Measurements from ENCODE around the gene PPP1R12B. TPM values are rescaled to one million over a fixed set of nuclear protein-coding genes. Genes with fewer than 3 reads are reported as not detected.

PPP1R12B gene
- total and polyA plus RNA-seq, 2 donors (not counting 3 experiments of a cell fraction or from before 2014, with no cell fraction given), result 8.4 to 11.5 TPM

- H3K4me2 ChIP-seq (ENCODE audit: insufficient read depth, low read length), result no peak overlapping the region
- FAIRE-seq, result no peak
- POLR2A ChIA-PET, result no interaction called here
- H3K27me3 ChIP-seq (ENCODE audit: control insufficient read depth in 2 of 2, insufficient read depth in 2 of 2, low read length in 2 of 2), result no peaks in the 10 kb centered on the region
- no peaks in the 10 kb centered on the region for H3K79me2 ChIP-seq (ENCODE audit: control insufficient read depth, insufficient read depth, low read length)
- H3K4me3 ChIP-seq (replicated peaks in 1 of 3; ENCODE audit: insufficient read depth in 1 of 3, low read depth in 1 of 3, low read length in 3 of 3), result no peak overlapping the region
- H3K27ac ChIP-seq (ENCODE audit: insufficient read depth, low read depth, low read length), result no peak overlapping the region
- TF ChIP-seq POLR2AphosphoS5 (IDR thresholded peaks at IDR 0.05; ENCODE audit: insufficient read depth, low read depth, low read length) (no peak), EZH2 (IDR thresholded peaks at IDR 0.05; ENCODE audit: borderline replicate concordance, low read depth, low read length, severe bottlenecking) (no peak), CTCF (IDR thresholded peaks at IDR 0.05; ENCODE audit: extremely low read depth in 1 of 2, insufficient read depth in 1 of 2, low read depth in 1 of 2, low read length in 2 of 2) (no peak), JUN (IDR thresholded peaks at IDR 0.05; ENCODE audit: borderline replicate concordance, insufficient read depth, insufficient read length, low read depth) (no peak), MYC (IDR thresholded peaks at IDR 0.05; ENCODE audit: low read depth, low read length) (no peak), MAX (IDR thresholded peaks at IDR 0.05; ENCODE audit: insufficient read depth, insufficient read length) (no peak), FOS (IDR thresholded peaks at IDR 0.05; ENCODE audit: borderline replicate concordance, insufficient read depth, low read length) (no peak), GATA2 (IDR thresholded peaks at IDR 0.05; ENCODE audit: insufficient read depth, insufficient read length, low read depth, low read length) (no peak), POLR2A (IDR thresholded peaks at IDR 0.05; ENCODE audit: low read depth, low read length) (no peak)
- H3K36me3 ChIP-seq (ENCODE audit: control insufficient read depth in 2 of 2, extremely low read depth in 1 of 2, insufficient read depth in 2 of 2, low read length in 2 of 2), result no peaks in the 10 kb centered on the region
- no peaks in the 10 kb centered on the region for H3K9me3 ChIP-seq (replicated peaks; ENCODE audit: control insufficient read depth, insufficient read depth, low read length)
- H4K20me1 ChIP-seq (replicated peaks; ENCODE audit: control insufficient read depth, extremely low read depth, insufficient read depth, low read length), result no peaks in the 10 kb centered on the region
- dilution Hi-C loops (cut with MboI; ENCODE audit: extremely low pct_ligation_motif_present, low sequenced_read_pairs) (no loop called here), intact Hi-C loops (cut with micrococcal nuclease) (loop anchor here (2.0 kb wide), 1 partner anchor 95 kb away; no protein-coding TSS in a partner anchor)
- CTCF ChIA-PET, result interaction anchor here (1.4 to 1.5 kb wide), 2 partner anchors 96 to 123 kb away, joined by 7 to 10 read pairs; no protein-coding TSS in a partner anchor
- H2AFZ ChIP-seq (ENCODE audit: low read depth, low read length), result no peak overlapping the region
- no peak overlapping the region for H3K9ac ChIP-seq (replicated peaks; ENCODE audit: extremely low read depth, insufficient read depth, low read length)
- no peaks in the 10 kb centered on the region for H3K4me1 ChIP-seq (ENCODE audit: control insufficient read depth, extremely low read depth, insufficient read depth, low read length)
- no peak for DNase-seq (ENCODE audit: low read depth, low spot score)
- no TSS peak for BruUV-seq (replicated peaks)
- no peaks in the 10 kb centered on the region for H3K9me1 ChIP-seq (replicated peaks; ENCODE audit: control insufficient read depth, extremely low read depth, insufficient read depth, low read length)
Observed at GRCh38 chr1:202624088-202624780, 275.7 kb downstream of the PPP1R12B start.
